Osteocyte (in vitro differentiated cells): Measurements from ENCODE around the gene FOXA1. TPM values are rescaled to one million over a fixed set of nuclear protein-coding genes. Genes with fewer than 3 reads are reported as not detected.

Experiments
- DNase-seq: peaks from one replicate; pipeline ENCODE4 v3.0.0; 2021; ENCODE audit warnings: mixed read lengths; ENCODE audit not compliant: unreplicated experiment; ENCODE audit errors: extremely low spot score
- H3K27ac Mint-ChIP-seq: one replicate; pipeline ENCODE4 v1.8.0; 2021; ENCODE audit warnings: mild to moderate bottlenecking, mixed read lengths; ENCODE audit not compliant: unreplicated experiment
- H3K27me3 Mint-ChIP-seq: one replicate; pipeline ENCODE4 v1.8.0; 2021; ENCODE audit warnings: mixed read lengths; ENCODE audit not compliant: unreplicated experiment
- H3K36me3 Mint-ChIP-seq: one replicate; pipeline ENCODE4 v1.8.0; 2021; ENCODE audit warnings: mixed read lengths; ENCODE audit not compliant: unreplicated experiment
- H3K4me1 Mint-ChIP-seq: one replicate; pipeline ENCODE4 v1.8.0; 2021; ENCODE audit warnings: mixed read lengths; ENCODE audit not compliant: unreplicated experiment
- H3K4me3 Mint-ChIP-seq: one replicate; pipeline ENCODE4 v1.8.0; 2021; ENCODE audit warnings: mild to moderate bottlenecking, moderate library complexity, mixed read lengths; ENCODE audit not compliant: unreplicated experiment
- H3K9me3 Mint-ChIP-seq: one replicate; pipeline ENCODE4 v1.8.0; 2021; ENCODE audit warnings: mixed read lengths; ENCODE audit not compliant: unreplicated experiment
- total RNA-seq: library from RNA; stranded (reverse); gene quantifications from 2 replicates; pipeline ENCODE4 v1.2.1, GENCODE V29; 2021
- TF ChIP-seq, protein P1 (sequence below): fragments of 200-600 bp; sonication (generic); IDR thresholded peaks from 2 replicates; pipeline ENCODE4 v1.5.0; 2021; ENCODE audit warnings: antibody characterized with exemption, mild to moderate bottlenecking, moderate library complexity

Gene FOXA1
- total RNA-seq, 1 donor from 2014 or later, result not detected

DNA sequence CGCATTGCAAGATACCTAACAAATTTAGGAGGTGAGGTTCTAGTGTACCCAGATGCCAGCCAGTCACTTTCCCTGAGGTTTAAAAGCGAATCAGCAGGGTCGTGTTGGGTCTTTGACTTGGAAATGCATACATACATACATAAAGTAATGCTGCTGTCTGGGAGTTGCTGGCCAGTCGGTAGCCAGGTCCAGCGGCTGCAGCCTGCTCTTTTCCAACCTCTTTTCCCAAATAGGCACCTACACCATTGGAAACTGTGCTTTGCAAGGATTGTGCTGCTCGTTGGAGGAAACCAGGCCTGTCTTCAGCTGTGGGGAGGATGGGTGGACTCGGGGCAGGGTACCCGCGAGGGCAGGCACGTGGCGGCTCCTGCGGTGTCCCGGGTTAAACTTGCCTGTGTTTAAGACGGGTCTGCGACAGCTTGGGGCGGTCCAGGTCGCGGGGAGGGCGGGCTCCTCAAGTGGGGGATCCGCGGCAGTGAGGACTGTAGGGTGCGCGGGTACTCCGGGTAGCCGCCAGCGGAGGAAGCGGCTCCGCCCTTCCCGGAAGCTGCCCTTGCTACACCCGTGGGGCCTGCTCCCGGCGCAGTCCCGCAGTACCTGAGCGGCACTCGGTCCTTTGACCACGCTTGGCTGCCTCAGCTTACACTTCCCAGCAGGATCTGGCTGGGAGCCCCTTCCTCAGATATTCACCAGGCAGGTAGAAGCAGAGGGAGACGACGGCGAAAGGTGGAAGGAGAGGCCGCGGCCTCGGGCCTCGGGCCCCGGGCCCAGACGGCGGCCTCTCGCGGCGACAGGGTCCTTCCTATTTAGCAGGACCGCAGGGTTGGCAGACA lies 3.1 kb upstream of the FOXA1 start:
- Mint-ChIP-seq H3K4me1 (peaks cover 45% of the 10 kb centered on the region), H3K9me3 (no peaks in the 10 kb centered on the region), H3K27me3 (peaks cover 87% of the 10 kb centered on the region), H3K4me3 (peak overlapping the region; percentile 35), H3K36me3 (no peaks in the 10 kb centered on the region), H3K27ac (no peak overlapping the region)
- no peak for DNase-seq
- TF ChIP-seq, protein P1, sequence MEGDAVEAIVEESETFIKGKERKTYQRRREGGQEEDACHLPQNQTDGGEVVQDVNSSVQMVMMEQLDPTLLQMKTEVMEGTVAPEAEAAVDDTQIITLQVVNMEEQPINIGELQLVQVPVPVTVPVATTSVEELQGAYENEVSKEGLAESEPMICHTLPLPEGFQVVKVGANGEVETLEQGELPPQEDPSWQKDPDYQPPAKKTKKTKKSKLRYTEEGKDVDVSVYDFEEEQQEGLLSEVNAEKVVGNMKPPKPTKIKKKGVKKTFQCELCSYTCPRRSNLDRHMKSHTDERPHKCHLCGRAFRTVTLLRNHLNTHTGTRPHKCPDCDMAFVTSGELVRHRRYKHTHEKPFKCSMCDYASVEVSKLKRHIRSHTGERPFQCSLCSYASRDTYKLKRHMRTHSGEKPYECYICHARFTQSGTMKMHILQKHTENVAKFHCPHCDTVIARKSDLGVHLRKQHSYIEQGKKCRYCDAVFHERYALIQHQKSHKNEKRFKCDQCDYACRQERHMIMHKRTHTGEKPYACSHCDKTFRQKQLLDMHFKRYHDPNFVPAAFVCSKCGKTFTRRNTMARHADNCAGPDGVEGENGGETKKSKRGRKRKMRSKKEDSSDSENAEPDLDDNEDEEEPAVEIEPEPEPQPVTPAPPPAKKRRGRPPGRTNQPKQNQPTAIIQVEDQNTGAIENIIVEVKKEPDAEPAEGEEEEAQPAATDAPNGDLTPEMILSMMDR, result no peak

DNA sequence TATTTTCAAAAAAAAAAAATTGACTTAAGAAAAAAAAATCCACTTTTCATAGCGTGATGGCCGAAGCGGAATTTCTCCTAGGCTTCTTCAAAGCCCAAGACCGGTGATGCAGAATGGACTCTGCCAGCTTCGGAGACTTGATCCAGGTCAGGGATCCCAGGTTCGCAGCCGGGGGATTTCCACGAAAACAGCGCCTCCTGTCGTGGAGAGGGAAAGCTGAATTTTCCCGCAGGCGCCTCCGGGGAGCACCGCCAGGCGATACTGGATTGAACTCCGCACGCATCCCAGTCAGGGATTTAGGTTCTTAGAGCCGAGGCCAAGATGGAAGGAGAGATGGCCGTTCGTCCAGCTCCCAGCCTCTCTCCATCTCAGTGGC lies 2.5 kb upstream of the FOXA1 start:
- no peak for DNase-seq
- H3K27ac Mint-ChIP-seq, result no peak overlapping the region
- H3K4me1 Mint-ChIP-seq, result peaks cover 48% of the 10 kb centered on the region
- TF ChIP-seq, protein P1, result peak; percentile 47
- no peaks in the 10 kb centered on the region for H3K36me3 Mint-ChIP-seq
- no peaks in the 10 kb centered on the region for H3K9me3 Mint-ChIP-seq
- peaks cover 87% of the 10 kb centered on the region for H3K27me3 Mint-ChIP-seq
- H3K4me3 Mint-ChIP-seq, result no peak overlapping the region

DNA sequence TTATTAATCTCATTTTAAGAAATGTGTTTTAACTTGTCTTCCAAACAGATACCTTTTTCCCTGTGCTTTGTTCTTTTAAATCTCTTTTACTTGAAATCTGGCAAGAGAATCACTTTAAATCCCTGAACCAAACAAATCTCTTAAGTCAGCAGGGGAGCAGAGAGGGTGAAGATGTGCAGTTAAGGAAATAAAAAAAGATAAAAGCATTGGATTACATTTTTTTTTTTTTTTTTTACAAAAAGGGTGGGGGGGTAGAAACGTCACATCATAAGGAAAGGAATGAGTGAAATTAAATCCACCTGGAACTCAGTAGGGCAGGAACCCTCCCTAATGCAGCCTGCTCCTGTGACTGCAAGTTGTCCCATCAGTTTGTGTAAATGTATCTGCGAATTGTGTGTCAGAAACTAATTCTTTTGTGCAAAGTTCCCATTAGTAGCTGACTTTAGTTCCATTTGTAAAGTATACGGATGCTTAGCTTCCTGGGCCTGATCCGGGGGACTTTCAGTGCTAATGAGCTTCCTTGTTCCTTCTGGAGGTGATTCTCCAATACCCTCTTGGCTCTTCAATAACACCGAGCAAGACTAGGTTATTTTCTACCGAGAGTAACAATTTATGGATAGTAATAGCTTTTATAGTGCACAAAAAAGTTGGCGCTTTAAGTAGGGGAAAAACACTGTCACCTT lies 1.9 kb upstream of the FOXA1 start:
- Mint-ChIP-seq H3K4me3 (no peak overlapping the region), H3K27me3 (peaks cover 86% of the 10 kb centered on the region), H3K9me3 (no peaks in the 10 kb centered on the region), H3K4me1 (peaks cover 51% of the 10 kb centered on the region), H3K36me3 (no peaks in the 10 kb centered on the region), H3K27ac (no peak overlapping the region)
- no peak for DNase-seq
- TF ChIP-seq, protein P1, result no peak

DNA sequence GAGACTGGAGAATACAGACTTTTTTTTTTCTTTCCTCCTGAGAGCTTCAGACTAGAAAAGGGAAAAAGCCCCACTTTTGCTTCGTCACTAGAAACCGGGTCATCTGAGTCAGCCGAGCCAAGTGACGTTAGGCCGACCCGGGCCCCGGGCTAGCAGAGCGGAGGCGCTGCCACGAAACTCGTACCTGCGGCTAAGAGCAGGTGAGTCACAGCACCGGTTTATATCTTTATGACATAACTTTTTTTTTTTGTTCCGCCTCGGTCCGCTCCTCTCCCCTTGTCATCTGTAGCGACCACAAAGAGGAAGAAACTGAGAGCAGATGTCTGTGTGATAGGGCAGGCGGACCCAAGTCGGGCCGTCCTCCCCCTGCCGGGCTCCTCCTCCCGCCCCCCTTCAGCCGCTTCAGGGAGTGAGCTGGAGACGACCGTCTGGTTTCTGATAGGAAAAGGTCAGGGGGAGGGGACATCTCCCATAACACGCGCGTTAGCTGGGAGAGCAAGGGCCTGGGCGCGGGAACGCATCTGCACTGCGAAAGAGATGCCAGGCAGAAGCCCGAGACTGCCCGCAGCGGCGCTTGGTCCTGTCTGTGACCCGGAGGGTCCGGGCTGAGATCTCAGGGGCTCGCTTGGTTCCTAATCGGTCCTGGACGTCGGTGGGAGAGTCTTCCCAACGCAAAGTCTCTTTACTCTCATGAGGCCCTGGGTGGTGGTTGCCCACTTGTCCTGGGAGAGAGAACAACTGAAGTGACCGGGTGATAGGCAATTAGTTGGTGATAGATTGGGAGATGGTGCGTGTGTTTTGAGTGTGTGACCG lies 966 bp upstream of the FOXA1 start:
- Mint-ChIP-seq H3K4me1 (peaks cover 53% of the 10 kb centered on the region), H3K27ac (no peak overlapping the region)
- no peak for DNase-seq

More for the DNA sequence above, 966 bp upstream of the FOXA1 start:
- H3K4me3 Mint-ChIP-seq, result peak overlapping the region; percentile 69
- peaks cover 82% of the 10 kb centered on the region for H3K27me3 Mint-ChIP-seq
- no peaks in the 10 kb centered on the region for H3K9me3 Mint-ChIP-seq
- TF ChIP-seq, protein P1, result no peak
- no peaks in the 10 kb centered on the region for H3K36me3 Mint-ChIP-seq
